ENCODE results near the gene CAMK1G.

DNA sequence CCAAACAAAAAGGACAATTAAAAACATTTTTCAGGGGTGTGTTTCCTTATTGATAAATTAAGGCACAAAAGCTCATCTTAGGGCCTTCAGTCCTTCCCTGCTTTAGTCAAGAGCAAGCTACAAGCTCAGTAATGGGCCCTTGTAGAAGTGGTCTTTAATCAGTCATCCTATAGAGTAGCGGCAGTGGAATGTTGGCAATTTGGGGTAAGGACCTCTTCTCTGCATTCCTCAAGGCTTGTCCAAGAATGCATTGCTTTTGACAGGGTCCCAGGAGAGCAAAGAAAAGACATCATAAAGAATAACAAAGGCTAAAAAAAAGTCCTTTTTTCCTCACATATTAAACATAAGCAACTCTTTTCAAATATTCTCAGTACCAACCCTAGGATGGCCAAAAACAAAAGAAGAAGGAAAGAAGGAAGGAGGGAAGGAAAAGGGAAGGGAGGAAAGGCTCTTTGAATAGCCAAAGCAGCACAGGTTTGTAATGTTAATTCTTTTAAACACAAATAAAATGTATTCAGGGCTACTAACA, 27.3 kb upstream of the CAMK1G start:
- TF ChIP-seq, protein P1, sequence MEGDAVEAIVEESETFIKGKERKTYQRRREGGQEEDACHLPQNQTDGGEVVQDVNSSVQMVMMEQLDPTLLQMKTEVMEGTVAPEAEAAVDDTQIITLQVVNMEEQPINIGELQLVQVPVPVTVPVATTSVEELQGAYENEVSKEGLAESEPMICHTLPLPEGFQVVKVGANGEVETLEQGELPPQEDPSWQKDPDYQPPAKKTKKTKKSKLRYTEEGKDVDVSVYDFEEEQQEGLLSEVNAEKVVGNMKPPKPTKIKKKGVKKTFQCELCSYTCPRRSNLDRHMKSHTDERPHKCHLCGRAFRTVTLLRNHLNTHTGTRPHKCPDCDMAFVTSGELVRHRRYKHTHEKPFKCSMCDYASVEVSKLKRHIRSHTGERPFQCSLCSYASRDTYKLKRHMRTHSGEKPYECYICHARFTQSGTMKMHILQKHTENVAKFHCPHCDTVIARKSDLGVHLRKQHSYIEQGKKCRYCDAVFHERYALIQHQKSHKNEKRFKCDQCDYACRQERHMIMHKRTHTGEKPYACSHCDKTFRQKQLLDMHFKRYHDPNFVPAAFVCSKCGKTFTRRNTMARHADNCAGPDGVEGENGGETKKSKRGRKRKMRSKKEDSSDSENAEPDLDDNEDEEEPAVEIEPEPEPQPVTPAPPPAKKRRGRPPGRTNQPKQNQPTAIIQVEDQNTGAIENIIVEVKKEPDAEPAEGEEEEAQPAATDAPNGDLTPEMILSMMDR (IDR thresholded peaks at IDR 0.05), result no peak
- no peak for TF ChIP-seq POLR2A (IDR thresholded peaks at IDR 0.05)

All from heart left ventricle (tissue), 13 donors.